ENCODE measurements around the gene MTERF4.

The MTERF4 gene

GRCh38 chr2:241091734-241092445 is 10.2 kb downstream of the MTERF4 start:
- FAIRE-seq: no peak
- no peak for DNase-seq (ENCODE audit: insufficient read length, low spot score)

DNA sequence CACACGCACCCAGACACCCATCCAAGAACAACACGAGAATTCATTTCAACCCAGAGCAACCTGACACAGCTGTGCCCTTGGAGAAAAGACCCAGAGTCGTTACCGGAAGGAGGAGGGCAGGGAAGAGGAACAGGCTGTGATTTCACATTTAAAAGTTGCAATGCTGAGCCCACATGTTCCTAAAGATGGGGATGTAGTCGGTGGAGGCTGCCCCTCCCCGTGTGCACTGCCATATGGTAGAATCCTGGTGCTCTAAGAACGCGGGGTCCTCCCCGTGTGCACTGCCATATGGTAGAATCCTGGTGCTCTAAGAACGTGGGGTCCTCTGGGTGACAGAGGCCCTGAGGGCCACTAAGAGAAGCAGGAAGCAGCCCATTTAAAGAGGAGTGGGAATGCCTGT is 10.9 kb downstream of the MTERF4 start:
- FAIRE-seq: no peak
- DNase-seq (ENCODE audit: insufficient read length, low spot score): no peak

DNA sequence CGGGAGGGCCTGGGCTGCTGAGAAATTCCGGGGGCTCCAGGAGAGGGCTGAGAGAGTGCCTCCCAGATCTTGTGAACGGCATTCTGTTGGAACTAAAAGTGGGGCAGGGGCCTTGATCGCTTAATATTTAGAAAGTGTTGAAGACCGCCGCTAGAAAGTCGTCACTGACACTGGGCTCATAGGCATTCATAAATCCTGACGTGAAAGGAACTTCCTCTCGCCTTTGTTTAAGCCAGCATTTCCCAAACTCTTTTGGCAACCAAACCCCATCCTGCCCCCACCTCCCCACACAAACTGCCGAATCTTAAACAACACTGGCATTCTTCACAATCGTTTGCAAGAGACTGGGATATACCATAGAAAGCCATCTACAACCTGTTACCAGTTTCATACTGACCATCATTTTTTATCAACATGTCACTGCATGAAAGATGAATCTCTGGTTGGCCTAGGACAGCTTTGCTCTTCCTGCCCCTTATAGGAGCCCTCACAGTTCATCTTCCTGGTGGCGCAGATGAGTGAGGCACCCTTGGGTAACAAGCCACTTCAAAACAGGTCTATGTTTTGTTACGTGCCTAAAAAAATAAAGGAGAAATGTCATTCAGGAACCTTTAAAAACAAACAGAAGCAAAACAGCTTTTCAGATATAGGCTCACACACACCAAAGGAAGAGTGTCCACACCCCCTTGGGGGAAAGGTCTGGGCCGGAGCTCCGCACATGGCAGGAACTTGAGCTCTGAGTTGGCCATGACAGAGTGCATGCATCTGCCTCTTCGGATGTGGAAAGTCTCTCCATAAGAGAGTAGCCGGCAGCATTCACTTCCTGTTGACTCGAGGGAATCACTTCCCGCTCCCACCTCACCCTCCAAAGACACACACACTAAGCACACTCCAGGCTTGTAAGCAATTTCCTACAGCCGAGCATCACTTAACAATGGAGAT is 13.0 kb downstream of the MTERF4 start:
- no peak for DNase-seq (ENCODE audit: insufficient read length, low spot score)
- peak; percentile 44 for FAIRE-seq

DNA sequence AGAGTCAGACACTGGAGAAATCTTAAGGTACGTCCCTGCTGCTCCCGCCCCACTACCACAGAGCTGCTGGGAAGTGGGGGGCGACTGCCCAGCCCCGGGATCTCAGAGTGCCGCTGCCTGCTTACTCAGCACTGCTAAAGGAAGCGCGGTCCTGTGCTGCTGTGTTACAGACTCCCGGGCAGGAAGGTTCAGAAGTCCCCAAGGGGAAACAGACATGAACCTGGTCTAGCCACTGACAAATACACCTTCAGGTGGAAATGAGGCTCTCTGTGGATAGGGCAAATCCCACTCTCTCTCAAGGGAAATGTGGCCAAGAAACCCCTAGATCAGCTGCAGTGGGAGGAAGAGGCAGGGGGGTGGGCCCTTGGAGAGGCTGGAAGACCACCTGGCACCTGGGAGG is 13.7 kb downstream of the MTERF4 start:
- FAIRE-seq (peak; percentile 44), DNase-seq (ENCODE audit: insufficient read length, low spot score) (no peak)

DNA sequence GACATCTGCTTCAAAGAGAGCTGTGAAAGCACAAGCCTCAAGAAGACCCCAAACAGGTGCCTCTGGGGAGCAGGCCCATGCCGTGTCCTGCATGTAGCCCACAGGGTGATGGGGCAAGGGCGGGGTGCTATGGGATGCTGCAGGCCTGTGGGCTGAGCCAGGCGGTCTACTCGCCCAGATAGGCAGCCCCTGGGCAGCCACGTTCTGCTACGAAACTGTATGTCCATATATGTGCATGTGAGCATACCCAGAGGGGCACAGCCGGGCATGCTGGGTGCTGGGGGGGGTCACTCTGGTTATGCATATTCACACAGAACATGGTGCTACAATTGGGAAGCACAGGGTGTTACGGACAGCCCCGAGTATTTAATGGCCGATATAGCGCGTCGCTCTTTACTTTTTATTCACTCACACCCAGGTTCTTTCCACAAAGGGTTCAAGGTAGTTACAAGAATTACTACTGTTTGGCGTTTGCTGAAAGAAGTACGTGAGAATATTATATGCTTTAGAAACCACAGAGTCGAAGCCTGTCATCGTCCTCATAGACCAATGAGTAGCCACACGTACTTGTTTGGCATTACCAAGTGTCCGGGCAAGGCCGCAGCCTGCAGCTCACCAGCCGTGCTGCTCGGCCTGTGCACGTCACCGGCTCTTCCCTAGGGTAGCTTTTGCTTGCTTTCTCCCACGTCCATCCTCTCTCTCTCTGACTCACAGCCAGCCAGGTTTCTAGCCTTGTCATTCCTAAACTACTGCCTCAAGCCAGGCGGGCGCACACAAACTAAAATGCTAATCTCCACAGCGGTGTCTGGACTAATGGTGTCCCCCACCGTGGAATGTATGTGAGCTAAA is 14.4 kb downstream of the MTERF4 start:
- DNase-seq (ENCODE audit: insufficient read length, low spot score) (no peak), FAIRE-seq (peak; percentile 64)

DNA sequence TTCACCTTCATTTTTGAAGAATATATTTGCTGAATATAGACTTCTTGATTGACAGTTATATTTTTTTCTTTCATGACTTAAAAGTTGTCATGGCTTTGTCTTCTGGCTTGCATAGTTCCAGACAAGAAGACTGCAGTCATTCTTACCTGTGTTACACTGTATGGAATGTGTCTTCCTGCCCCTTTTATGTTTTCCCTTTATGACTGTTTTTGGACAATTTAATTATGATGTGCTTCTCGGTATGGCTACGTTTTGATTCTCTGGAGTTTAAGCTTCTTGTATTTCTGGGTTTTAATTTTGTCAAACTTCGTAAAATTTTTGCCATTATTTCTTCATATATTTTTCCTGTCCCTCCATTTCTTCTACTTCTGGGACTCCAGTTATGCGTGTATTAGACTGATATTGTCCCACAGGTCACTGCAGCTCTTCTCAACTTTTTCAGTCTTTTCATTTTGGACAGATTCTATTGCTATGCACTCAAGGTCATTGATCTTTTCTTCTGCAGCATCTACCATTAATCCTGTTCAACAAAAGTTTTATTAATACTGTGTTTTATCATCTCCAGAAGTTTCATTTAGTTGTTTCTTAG is 17.1 kb downstream of the MTERF4 start:
- no peak for FAIRE-seq
- no peak for DNase-seq (ENCODE audit: insufficient read length, low spot score)

- DNase-seq (ENCODE audit: insufficient read length, low spot score) (no peak), FAIRE-seq (no peak)
Observed at GRCh38 chr2:241083091-241083415, 19.0 kb downstream of the MTERF4 start.

GRCh38 chr2:241082341-241083090 is 19.6 kb downstream of the MTERF4 start:
- FAIRE-seq: no peak
- DNase-seq (ENCODE audit: insufficient read length, low spot score): no peak

DNA sequence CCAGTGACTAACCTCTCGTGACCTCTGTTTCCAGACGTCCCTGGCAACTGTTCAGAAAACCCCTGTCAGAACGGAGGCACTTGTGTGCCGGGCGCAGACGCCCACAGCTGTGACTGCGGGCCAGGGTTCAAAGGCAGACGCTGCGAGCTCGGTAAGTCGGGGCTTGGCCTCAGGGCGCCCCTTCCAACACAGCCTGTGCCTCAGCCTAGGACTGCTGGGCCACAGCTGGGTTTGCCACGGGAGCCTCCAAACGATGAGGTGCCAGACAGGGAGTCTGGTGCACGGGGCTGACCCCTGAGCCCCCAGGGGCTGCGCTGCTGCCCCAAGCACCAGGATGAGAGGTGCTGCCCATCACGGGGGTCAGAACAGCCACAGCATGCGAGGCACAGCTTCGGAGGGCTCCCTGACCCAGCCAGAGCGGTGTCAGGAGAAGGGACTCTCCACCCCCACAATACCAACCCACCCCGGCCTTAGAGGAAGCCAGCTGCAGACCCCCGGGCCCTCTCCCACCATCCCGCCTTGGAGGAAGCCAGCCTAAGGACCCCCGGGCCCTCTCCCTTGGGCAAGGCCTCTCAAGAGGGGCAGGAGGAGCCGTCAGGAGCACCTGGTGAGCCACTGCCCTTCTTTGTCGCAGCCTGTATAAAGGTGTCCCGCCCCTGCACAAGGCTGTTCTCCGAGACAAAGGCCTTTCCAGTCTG is 20.3 kb downstream of the MTERF4 start:
- DNase-seq (ENCODE audit: insufficient read length, low spot score): no peak
- FAIRE-seq: no peak

- DNase-seq (ENCODE audit: insufficient read length, low spot score) (no peak), FAIRE-seq (no peak)
Observed at GRCh38 chr2:241081190-241081642, 20.9 kb downstream of the MTERF4 start.

- DNase-seq (ENCODE audit: insufficient read length, low spot score) (no peak), FAIRE-seq (no peak)
Observed at GRCh38 chr2:241080405-241081189, 21.5 kb downstream of the MTERF4 start.

DNA sequence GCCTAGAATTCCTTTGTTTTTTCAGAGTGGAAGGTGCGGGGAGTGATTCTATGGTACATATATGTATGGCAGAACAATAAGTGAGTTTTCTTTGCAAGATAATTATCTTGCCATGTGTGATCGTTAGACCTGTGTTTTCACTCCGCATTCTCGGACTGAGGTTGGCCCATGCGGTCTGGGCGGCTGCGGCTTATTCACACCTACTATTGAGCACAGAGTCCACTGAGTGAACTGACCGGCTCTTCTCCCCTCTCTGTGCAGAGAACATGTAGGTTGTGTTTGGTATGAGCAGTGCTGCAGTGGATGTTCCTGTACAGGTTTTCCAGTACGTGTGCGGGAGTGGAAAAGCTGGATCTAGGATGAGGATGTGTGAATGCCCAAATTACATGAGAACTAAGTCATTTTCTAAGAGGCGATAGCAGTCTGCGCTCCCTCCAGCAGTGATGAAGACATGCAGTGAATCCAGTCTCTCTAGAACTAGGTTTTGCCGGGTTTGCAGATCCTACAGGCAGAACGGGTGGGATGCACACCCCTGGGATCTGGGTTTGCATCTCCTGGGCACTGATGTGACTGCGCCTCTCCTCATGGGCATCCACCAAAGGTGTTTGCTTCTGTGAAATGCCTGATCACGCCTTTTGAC is 27.1 kb downstream of the MTERF4 start:
- no peak for FAIRE-seq

DNA sequence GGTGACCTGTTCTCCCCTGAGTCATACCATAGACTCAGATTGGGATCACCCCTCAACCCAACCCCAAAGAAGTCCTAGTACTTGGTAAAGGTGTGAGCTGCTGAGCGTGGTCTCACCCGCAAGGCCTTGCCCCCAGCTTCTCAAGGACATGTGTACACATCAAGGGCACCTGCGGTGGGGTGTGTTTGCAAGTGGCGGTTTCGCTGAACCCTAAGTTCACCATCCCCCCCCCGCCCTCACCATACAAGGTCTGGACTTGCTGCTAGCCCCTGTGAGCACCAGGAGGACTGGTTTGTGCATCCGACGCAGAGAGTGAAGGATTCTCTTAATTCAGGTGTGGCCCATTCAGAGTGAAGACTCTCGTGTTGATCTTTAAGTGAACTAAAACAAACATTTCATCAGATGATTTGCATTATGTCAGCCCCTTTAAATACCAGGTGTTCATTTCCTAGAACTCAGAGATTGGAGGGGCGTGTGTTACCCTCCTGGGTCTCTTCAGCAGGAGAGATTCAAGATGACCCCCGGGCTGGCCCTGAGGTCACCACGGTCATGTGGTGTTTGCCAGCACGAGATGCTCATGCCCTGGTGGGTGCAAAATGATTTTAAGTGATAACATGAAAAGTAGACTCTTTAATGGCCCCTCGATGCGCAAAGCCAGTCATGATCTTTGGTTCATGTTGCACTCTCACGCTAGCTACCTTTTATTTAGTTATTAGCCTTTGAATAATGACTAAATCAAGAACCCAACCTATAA is 27.8 kb downstream of the MTERF4 start:
- DNase-seq (ENCODE audit: insufficient read length, low spot score) (no peak), FAIRE-seq (no peak)

More for the DNA sequence above, 27.1 kb downstream of the MTERF4 start:
- DNase-seq (ENCODE audit: insufficient read length, low spot score): no peak

- FAIRE-seq: no peak
- no peak for DNase-seq (ENCODE audit: insufficient read length, low spot score)
Observed at GRCh38 chr2:241073166-241074064, 28.7 kb downstream of the MTERF4 start.

GRCh38 chr2:241072553-241073165 is 29.4 kb downstream of the MTERF4 start:
- FAIRE-seq (no peak), DNase-seq (ENCODE audit: insufficient read length, low spot score) (no peak)

DNA sequence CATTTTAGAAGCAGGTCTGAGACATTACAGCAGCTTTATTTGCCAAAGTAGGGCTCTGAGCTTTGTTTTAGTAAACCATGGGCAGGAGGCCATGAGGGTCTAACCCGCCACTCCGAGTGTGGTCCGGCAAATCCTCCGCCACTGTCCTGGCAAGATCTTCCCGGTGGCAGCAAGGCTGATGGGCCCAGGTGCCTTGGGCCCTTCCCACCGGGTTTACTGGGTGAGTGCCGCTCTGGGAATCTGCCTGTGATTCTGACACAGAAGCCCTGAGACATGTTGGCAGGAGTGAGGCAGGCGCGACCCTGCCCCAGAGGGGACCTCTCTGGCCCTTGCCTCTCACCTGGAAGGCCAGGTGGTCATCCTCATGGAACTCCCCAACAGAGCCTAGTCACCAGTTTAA is 29.9 kb downstream of the MTERF4 start:
- FAIRE-seq: no peak
- no peak for DNase-seq (ENCODE audit: insufficient read length, low spot score)
